GM21717 (cell line): ENCODE results near the gene ILDR2.
"Not testable (repeated sequence)": the region's sequence is repeated elsewhere in the genome, so short reads cannot be mapped to it uniquely, and the experiment has no call there.

Source experiments
- ATAC-seq: cut with Tn5 transposase; IDR thresholded peaks from one replicate; pipeline ENCODE4 v1.9.1; 2021; ENCODE audit warnings: mild to moderate bottlenecking, moderate library complexity; ENCODE audit not compliant: unreplicated experiment

Gene ILDR2

GRCh38 chr1:166895766-166896165 lies 79.6 kb downstream of the ILDR2 start:
- ATAC-seq, result no peak

DNA sequence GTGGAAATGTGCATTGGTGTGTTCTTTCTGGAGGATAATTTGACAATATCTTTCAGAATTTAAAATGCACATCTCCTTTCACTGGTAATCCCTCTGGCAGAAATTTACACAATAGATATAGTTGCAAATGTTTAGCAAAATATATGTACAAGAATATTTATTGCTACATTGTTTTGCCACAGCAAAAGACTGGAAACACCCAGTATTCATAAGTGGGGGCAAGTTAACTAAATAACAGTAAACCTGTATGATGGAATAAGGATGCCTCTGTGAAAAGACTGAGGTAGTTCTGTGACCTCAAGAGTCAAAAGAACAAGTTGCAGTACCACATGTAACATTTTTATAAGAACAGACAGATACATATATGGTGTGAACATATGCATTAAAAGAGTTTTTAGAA lies 85.6 kb downstream of the ILDR2 start:
- no peak for ATAC-seq

DNA sequence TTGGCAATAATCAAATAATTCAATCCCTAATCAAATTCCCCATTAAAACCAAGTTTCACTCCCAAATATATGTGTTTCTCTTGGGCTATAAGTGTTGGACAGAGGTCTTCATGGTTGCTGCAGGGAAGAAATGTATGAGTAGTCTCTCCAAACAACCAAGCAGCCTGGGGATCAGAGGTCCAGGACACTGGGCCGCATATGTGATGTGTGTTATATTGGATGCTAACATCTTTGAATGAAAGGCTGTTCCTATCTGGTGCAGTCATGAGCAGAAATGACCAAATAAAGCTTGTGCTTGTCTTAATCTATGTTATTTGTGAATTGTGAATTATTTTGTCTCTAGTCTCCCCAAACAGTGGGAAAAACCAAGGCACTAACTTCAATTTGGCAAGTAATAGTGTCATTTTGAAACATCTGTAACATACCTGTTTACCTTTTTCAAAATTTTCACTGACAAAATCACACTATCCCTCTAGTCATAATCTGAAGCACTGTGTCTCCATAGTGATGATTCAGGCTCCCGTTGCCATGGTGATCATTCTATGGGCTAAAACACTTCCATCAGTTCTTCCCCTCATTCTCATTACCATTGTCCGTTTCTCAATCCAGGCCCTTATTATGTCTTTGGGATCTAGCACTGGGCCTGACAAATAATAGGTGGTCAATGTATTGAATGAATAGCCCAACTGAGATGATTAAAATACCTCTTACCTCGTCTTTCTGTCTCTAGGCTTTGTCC lies 86.8 kb downstream of the ILDR2 start:
- ATAC-seq, result no peak

GRCh38 chr1:166884971-166885370 lies 90.4 kb downstream of the ILDR2 start:
- no peak for ATAC-seq

DNA sequence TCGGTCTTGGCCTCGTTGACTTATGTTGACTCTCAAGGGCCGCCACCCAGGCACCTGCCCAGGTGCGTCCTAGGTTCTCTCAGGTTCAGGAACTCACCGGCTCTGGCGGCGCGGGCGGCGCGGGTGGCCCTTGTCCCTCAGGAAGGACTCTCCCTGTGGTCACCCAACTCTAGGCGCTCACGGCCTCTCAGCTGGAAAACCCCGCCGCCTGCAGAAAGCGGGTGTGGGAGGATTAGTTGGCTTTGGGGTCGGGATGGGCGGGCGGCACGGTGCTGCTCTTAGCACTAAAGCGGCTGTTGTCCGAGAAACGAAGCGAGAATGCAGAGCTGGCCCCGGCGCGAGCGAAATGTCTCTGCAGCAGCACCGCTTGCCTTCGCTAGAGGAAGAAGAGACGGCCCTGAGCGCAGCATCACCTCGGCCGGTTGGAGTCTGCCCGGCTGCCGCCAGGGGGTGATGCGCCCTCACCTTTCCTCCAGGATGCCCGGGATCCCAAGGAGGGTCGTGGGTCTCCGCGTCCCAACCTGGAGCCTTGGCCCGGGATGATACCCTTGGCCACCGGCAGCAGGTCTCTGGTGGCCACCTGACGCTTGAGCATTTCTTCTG lies 91.2 kb downstream of the ILDR2 start:
- no peak for ATAC-seq

GRCh38 chr1:166882893-166883292 lies 92.4 kb downstream of the ILDR2 start:
- ATAC-seq, result no peak

GRCh38 chr1:166878173-166878917 lies 97.0 kb downstream of the ILDR2 start:
- ATAC-seq, result not testable (repeated sequence)

- peak; percentile 1 for ATAC-seq
Measured at GRCh38 chr1:166876540-166876838, 98.9 kb downstream of the ILDR2 start.

DNA sequence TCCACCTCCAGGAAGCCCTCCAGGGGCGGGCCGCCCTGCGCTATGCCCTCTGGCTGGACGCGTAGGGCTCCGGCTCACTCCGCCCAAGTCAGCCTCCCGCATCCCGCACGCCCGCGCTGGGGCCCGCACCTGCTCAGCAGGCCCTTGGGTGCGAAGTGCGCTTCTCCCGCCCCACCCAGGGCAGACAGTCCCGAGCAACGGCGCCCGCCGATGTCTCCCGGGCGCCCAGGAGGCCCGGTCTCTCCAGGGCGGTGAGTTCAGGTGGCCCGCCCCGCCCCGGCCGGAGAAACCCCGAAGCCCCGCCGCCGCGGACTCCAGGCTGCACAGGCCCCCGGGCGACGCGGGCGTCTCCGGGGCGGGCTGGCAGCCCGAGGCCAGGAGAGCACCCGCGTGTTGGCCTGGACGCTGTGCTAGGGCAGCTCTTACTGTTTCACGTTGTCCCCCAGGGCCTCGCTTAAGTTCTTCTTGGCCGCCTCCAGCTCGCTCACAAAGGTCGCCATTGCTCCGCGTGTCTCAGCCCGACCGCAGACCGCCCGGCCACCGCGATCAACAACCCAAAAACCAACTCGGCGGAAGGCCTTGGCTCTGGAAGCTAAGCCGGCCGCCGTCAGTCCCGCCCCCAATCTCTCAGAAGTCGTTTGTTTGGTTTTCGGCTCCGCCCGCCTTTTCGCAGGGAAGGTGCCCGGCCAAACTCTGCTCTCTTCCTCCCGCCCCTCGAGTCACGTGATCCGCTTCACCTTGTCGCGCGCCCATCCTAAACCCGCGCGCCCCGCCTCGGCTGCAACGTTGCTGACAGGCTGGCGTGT lies 99.4 kb downstream of the ILDR2 start, which contains the start of gene TADA1:
TADA1 (minus strand) TSS at position 531 of the 806 bp plus-strand sequence; CDS start at position 500, 31 bp downstream.
- ATAC-seq, result peak; percentile 89

DNA sequence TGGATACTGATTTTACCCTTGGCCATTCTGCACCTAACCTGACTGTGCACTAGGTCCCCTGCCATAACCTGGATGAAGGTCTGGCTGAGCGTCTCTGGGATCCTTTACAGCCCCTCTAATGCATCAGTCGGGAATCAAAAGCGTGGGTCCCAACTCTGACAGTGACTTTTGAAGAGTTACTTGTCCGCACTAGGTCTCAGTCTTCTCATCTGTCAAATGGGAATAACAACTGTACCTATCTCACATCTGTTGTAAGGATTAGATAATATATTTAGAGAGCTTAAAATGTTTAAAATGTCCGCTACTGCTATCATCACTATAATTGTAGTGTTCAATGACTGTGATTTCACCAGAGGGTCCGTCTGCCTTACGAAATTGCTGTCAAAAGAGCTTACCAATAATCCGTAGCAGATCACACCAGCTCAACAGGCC lies 100.0 kb downstream of the ILDR2 start:
- ATAC-seq, result no peak

- ATAC-seq, result no peak
Measured at GRCh38 chr1:166874464-166874863, 100.9 kb downstream of the ILDR2 start.

DNA sequence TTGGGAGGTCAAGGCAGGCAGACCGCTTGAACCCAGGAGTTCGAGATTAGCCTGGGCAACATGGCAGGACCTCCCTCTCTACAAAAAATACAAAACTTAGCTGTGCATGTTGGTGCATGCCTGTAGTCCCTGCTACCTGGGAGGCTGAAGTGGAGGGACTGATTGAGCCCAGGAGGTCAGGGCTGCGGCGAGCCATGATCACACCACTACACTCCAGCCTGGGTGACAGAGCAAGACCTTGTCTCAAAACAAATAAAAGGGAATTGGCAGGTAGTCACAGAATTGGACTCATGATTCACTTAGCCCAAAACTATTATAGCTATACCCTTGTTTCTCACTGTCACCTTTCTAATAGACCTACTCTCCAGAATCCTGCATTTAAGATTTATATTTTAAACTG lies 104.8 kb downstream of the ILDR2 start:
- no peak for ATAC-seq

DNA sequence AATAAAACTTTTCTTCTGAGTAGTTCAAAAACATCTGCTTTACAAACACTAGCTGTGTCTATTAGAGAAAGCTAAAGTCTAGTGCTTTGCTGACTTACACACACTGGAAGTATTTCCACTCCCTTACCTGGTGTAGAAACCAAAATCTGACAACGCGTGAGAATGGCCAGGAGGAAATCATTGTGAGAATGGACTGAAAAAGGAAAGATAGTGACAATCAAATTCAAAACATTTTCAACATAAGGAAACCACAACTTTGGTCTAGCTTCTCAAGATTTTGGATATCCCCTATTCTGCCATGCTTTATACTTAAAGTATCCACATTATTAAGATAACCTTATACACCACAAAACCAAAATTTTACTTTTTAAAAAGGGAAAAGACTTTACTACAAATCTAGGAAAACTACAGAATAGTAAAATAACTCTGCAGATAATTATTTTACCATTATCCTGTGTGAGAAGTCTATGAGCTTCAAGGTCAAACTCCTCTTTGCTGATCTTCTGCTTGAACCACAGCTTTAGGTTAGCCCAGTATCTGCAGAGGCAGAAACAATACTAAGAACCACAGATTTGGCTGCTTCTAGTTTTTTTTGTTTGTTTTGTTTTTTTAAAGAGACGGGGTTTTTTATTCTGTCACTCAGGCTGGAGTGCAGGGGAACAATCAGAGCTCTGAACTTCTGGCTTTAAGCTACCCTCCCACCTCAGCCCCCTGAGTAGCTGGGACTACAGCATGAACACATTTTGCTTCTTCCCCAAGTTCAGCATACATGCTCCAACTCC lies 105.8 kb downstream of the ILDR2 start:
- ATAC-seq, result no peak

DNA sequence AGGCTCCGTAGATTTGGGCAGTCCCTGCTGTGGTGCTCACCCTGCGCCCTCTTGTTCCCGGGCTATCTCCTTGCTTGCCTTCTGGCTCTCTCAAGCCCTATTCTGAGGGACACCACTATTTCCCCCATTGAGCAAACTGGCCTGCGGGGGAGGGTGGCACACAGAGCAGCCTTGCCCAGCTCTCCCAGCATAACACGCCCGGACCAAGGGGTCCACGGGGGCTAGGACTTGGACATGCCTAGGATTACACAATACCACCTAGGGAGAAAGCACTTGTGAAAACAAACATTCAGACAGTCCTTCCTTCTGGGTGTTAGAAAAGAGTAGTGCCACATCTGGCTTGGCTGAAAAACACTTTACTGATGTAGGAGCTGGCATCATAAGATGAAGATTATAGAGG lies 106.7 kb downstream of the ILDR2 start:
- no peak for ATAC-seq

GRCh38 chr1:166865926-166866325 lies 109.4 kb downstream of the ILDR2 start:
- no peak for ATAC-seq

- ATAC-seq, result no peak
Measured at GRCh38 chr1:166859597-166859996, 115.7 kb downstream of the ILDR2 start.

DNA sequence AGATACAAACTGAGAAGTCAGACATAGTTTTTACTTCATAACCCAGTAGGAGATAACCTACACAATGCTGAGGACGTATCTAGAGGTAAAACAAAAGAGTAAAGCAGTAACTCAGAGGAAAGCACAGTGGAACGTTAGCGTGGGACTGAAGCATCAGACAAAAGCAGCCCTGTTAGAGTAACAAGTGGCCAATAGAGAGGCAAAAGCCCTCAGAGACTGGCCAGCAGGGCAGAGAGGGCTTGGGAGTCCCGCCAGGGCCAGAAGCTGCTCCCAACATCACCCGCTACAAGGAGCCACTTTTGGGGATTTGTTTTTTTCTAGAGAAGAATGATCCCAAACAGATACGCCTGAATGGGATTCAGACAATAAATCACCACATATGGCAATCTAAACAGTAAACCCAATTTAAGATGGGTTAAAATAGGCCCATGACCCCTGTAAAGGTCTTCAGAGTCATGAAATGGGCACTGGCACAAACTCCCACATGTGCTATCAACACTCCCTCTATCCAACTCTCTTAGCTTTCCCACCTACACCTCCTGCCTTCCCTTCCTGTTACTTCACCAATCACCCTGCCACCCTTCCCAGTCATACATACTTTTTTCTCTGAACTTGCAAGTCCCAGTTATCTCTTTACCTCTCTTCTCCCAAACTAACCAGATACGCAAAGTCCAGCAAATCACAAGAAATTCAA lies 116.5 kb downstream of the ILDR2 start:
- no peak for ATAC-seq
